ENCODE data around the gene MAB21L4. TPM values are rescaled to one million over a fixed set of nuclear protein-coding genes. Genes with fewer than 3 reads are reported as not detected.

The MAB21L4 gene
- total and polyA plus RNA-seq, 9 donors, result 0.04 to 0.48 (median 0.23) TPM; not detected in 4

- 84 to 89% (median 85%) methylated on average over 17 to 19 of the region's 19 CpGs for WGBS, 3 donors
- intact Hi-C loops (cut with DNase I), result no loop called here
Observed at GRCh38 chr2:240904216-240905175, 8.5 kb upstream of the MAB21L4 start.

GRCh38 chr2:240903191-240904060 is 7.5 kb upstream of the MAB21L4 start:
- Histone ChIP-seq H3K4me3 (no peak overlapping the region), H3K27me3 (no peaks in the 10 kb centered on the region), H3K4me1 (ENCODE audit: insufficient read depth) (no peaks in the 10 kb centered on the region), H3K9me3 (no peaks in the 10 kb centered on the region), H3K36me3 (no peaks in the 10 kb centered on the region), H3K27ac (no peak overlapping the region)
- 88 to 90% (median 88%) methylated on average over 33 to 34 of the region's 34 CpGs for WGBS, 3 donors
- peak in 2 of 5 donors; percentile 9 to 28 for DNase-seq
- TF ChIP-seq POLR2A (IDR thresholded peaks at IDR 0.05) (no peak), CTCF (IDR thresholded peaks at IDR 0.05) (no peak), EP300 (IDR thresholded peaks at IDR 0.05) (no peak)
- intact Hi-C loops (cut with DNase I), result no loop called here

More at GRCh38 chr2:240904216-240905175, 8.5 kb upstream of the MAB21L4 start:
- peak in 2 of 5 donors; percentile 9 to 26 for DNase-seq
- no peak for TF ChIP-seq POLR2A (IDR thresholded peaks at IDR 0.05)
- TF ChIP-seq EP300 (IDR thresholded peaks at IDR 0.05), result no peak
- no peak for TF ChIP-seq CTCF (IDR thresholded peaks at IDR 0.05)
- no peak overlapping the region for H3K27ac ChIP-seq
- H3K9me3 ChIP-seq, result no peaks in the 10 kb centered on the region
- no peaks in the 10 kb centered on the region for H3K36me3 ChIP-seq
- no peak overlapping the region for H3K4me3 ChIP-seq
- H3K27me3 ChIP-seq, result no peaks in the 10 kb centered on the region
- H3K4me1 ChIP-seq (ENCODE audit: insufficient read depth), result no peaks in the 10 kb centered on the region

GRCh38 chr2:240902615-240903041 is 6.7 kb upstream of the MAB21L4 start:
- Histone ChIP-seq H3K27ac (no peak overlapping the region), H3K4me3 (no peak overlapping the region), H3K9me3 (no peaks in the 10 kb centered on the region), H3K4me1 (ENCODE audit: insufficient read depth) (no peaks in the 10 kb centered on the region), H3K27me3 (no peaks in the 10 kb centered on the region), H3K36me3 (no peaks in the 10 kb centered on the region)
- 66 to 74% (median 70%) methylated on average over 7 of the region's 7 CpGs for WGBS, 3 donors
- TF ChIP-seq CTCF (IDR thresholded peaks at IDR 0.05), result no peak
- no peak for TF ChIP-seq POLR2A (IDR thresholded peaks at IDR 0.05)
- no peak for TF ChIP-seq EP300 (IDR thresholded peaks at IDR 0.05)
- intact Hi-C loops (cut with DNase I), result no loop called here
- DNase-seq, result peak in 1 of 5 donors; percentile 13

GRCh38 chr2:240901986-240902614 is 6.1 kb upstream of the MAB21L4 start:
- TF ChIP-seq CTCF (IDR thresholded peaks at IDR 0.05), result no peak
- no peak for TF ChIP-seq POLR2A (IDR thresholded peaks at IDR 0.05)
- TF ChIP-seq EP300 (IDR thresholded peaks at IDR 0.05), result no peak
- DNase-seq, result peak in 1 of 5 donors; percentile 6
- intact Hi-C loops (cut with DNase I), result no loop called here
- H3K36me3 ChIP-seq, result no peaks in the 10 kb centered on the region
- H3K4me1 ChIP-seq (ENCODE audit: insufficient read depth), result no peaks in the 10 kb centered on the region
- WGBS, 3 donors, result 74 to 85% (median 78%) methylated on average over 13 to 14 of the region's 14 CpGs
- H3K9me3 ChIP-seq, result no peaks in the 10 kb centered on the region
- no peaks in the 10 kb centered on the region for H3K27me3 ChIP-seq
- no peak overlapping the region for H3K27ac ChIP-seq
- H3K4me3 ChIP-seq, result no peak overlapping the region
